Right ventricle myocardium superior (tissue), 1 donor: ENCODE measurements around the gene MTTP. TPM values are rescaled to one million over a fixed set of nuclear protein-coding genes. Genes with fewer than 3 reads are reported as not detected.

Source experiments
- ATAC-seq: fragments of 200-7000 bp; cut with Tn5 transposase; one replicate; pipeline ENCODE4 v1.9.1; 2020; ENCODE audit warnings: mild to moderate bottlenecking; ENCODE audit not compliant: poor library complexity
- DNase-seq: peaks from one replicate; pipeline ENCODE4 v3.0.0-alpha.2; 2020
- intact Hi-C: fragments of 100-400 bp; cut with DNase I; formaldehyde crosslinking; loops from one replicate; pipeline ENCODE4 v1.11.2; 2022
- total RNA-seq: library from RNA; stranded (reverse); fragmentation: NEBNext Ultra II Directional; extraction: Animal tissue kit (Norgen Biotek cat#: 25700); gene quantifications from one replicate; pipeline ENCODE4 v1.2.1, GENCODE V29; 2021
- donor health status: DM: no; HTN: yes; CAD: no; lungs with severe emphysema.

Gene MTTP
- total RNA-seq, 1 donor from 2014 or later = 3.3 TPM

- peak; percentile 36 for DNase-seq
- intact Hi-C loops = no loop called here
- ATAC-seq = no peak
Observed at GRCh38 chr4:99654361-99654761, 79.7 kb downstream of the MTTP start.

- peak; percentile 61 for DNase-seq
- intact Hi-C loops = no loop called here
- peak; percentile 84 for ATAC-seq
Observed at GRCh38 chr4:99655308-99656081, 80.9 kb downstream of the MTTP start.

GRCh38 chr4:99657798-99658197, 83.2 kb downstream of the MTTP start, which contains the start of gene C4orf54:
Gene C4orf54 (minus strand): TSS chr4:99657828. CDS start chr4:99654648, 3,180 bp downstream.
- ATAC-seq (peak; percentile 9), DNase-seq (no peak)
- intact Hi-C loops = no loop called here

GRCh38 chr4:99658666-99659065, 84.0 kb downstream of the MTTP start:
- intact Hi-C loops = no loop called here
- ATAC-seq (no peak), DNase-seq (no peak)

- peak; percentile 82 for ATAC-seq
- no peak for DNase-seq
- intact Hi-C loops = no loop called here
Observed at GRCh38 chr4:99661907-99662306, 87.3 kb downstream of the MTTP start.

- DNase-seq (no peak), ATAC-seq (no peak)
- intact Hi-C loops = no loop called here
Observed at GRCh38 chr4:99664716-99665115, 90.1 kb downstream of the MTTP start.

- DNase-seq (no peak), ATAC-seq (no peak)
- intact Hi-C loops = no loop called here
Observed at GRCh38 chr4:99665983-99666382, 91.4 kb downstream of the MTTP start.

GRCh38 chr4:99668472-99668871, 93.8 kb downstream of the MTTP start:
- ATAC-seq = peak; percentile 63
- intact Hi-C loops = no loop called here
- DNase-seq = no peak

GRCh38 chr4:99669084-99669483, 94.5 kb downstream of the MTTP start:
- ATAC-seq (peak; percentile 38), DNase-seq (no peak)
- intact Hi-C loops = no loop called here

- peak; percentile 34 for ATAC-seq
- intact Hi-C loops = loop anchor here (10.0 kb wide), 1 partner anchor 134 kb away; no protein-coding TSS in a partner anchor
- DNase-seq = no peak
Observed at GRCh38 chr4:99670409-99671073, 95.9 kb downstream of the MTTP start.

Other genes starting within 250 kb of the MTTP start
- gene ADH1C, start 222.1 kb upstream of the MTTP start, total RNA-seq = 6.9 TPM
- not detected for gene ADH7, start 139.5 kb upstream of the MTTP start, total RNA-seq
- not detected for gene C4orf17, start 63.8 kb upstream of the MTTP start, total RNA-seq
- gene TRMT10A, start 10.8 kb upstream of the MTTP start, total RNA-seq = 4.5 TPM
- 0.73 TPM for gene C4orf54, start 83.0 kb downstream of the MTTP start, total RNA-seq
- 0.51 TPM for gene DAPP1, start 242.0 kb downstream of the MTTP start, total RNA-seq